GM21367 (cell line): ENCODE data around the gene GAS2L2.
A peak's percentile ranks its signal among the peaks of the same experiment; 100 is the strongest.
"Not testable (repeated sequence)": the region's sequence is repeated elsewhere in the genome, so short reads cannot be mapped to it uniquely, and the experiment has no call there.

ENCODE experiments used
- ATAC-seq: cut with Tn5 transposase; IDR thresholded peaks from one replicate; pipeline ENCODE4 v1.9.1; 2021; ENCODE audit not compliant: unreplicated experiment

GAS2L2 gene

DNA sequence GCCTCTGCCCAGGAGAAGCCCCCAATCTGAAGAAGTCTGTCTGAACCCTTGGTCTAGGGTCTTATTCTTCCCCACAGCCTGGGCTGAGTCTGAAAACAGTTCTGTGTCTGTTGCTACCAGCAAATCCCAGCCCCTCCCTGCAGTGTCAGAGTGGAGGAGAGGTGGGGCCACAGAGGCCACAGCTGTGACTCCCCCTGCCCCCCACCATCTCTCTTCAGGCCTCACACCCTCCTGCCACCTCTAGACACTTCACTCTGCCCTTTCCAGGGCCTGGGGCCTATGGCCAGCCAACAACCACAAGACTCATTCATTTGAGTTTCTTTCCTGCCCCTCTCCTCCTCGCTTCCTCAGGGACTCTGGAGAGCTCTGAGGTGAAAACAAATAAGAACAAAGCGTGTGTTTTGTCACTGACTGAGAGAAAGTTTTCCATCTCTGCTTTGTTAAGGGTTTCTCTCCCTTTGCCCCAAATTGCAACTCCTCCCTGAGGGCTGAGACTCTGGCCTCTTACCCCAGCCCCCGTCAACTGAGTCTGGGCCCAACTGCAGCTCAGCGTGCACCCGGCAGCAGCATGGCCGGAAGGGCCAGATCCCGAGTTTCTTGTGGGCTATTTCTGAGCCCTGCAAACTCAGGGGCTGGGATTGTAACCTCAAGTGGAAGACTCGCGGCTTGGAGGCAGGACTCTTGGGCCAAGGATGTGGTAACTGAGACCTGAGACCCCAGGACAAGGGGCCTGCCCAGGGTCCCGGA is 20.8 kb upstream of the GAS2L2 start:
- no peak for ATAC-seq

GRCh38 chr17:35773129-35773528 is 20.1 kb upstream of the GAS2L2 start:
- no peak for ATAC-seq

DNA sequence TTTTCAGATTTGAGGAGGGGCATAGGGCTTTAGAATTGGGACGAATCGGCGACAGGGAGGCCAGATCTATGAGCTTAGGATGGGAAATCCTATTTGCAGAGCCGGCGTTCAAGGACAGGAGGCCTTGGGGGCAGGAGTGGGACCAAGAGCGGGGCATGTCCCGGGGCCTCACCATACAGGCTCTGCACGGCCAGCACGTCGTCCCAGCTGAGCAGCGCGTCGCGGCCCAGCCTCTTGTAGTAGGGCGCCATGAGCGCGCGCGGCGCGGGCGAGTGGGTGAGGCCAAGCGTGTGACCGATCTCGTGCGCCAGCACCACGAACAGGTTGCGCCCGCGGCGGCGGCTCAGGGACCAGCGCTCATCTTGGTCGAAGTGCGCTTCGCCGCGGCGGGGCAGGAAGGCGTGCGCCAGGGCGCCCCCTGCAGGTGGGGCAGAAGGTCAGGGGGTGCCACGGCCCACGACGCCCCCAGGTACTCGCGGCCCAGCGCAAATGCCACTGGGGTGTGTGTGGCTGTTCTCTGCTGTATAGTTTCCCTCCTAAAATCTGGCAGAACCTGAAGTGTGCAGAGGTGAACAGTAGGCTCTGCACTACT is 17.0 kb upstream of the GAS2L2 start:
- no peak for ATAC-seq

DNA sequence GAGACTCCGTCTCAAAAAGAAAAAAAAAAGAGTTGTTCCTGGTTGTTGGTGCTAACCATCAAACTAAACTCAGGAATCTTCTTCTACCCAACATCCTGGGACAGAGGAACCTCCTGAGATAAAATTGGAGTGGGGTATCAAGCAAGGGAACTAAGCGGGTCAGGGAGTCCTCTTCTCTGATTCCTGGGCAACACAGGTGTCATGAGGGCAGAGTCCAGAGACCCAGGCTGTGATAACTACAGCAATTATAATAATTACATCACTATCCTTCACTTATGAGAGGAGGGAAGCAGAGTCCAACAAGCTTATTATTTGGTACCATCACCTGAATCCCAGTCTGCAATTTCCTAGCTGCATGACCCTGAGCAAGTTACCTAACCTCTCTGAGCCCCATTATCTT is 15.8 kb upstream of the GAS2L2 start:
- ATAC-seq, result no peak

GRCh38 chr17:35766903-35767510 is 14.0 kb upstream of the GAS2L2 start:
- no peak for ATAC-seq

DNA sequence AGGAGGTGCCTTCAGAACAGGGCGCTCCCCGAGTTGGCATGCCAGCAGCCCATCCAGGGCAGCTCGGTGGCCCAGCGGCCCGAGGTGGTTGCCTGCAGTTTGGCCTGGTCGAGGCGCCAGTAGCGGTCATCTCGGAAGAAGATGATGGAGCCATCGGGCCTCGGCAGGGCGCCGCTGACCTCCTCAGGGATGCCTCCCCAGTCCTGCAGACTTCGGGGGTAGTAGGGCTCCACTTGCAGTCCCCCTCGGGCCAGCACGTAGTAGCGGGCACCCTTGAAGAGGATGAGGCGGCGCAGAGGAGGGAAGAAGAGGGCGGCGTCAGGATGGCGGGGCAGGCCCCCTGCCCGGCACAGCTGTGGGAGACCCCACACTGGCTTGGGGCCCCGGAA is 13.4 kb upstream of the GAS2L2 start:
- ATAC-seq, result no peak

GRCh38 chr17:35765756-35766488 is 12.9 kb upstream of the GAS2L2 start:
- ATAC-seq, result no peak

GRCh38 chr17:35765086-35765710 is 12.2 kb upstream of the GAS2L2 start:
- no peak for ATAC-seq

- peak; percentile 72 for ATAC-seq
These were observed 11.3 kb upstream of the GAS2L2 start for GRCh38 chr17:35764123-35764991.

- no peak for ATAC-seq
These were observed 10.7 kb upstream of the GAS2L2 start for GRCh38 chr17:35763767-35764122.

- no peak for ATAC-seq
These were observed 8.6 kb upstream of the GAS2L2 start for GRCh38 chr17:35761601-35762000.

- no peak for ATAC-seq
These were observed 7.5 kb upstream of the GAS2L2 start, which contains the start of gene C17orf50 for GRCh38 chr17:35760587-35760986. Gene C17orf50 (plus strand): TSS chr17:35760887. CDS start chr17:35760942, 55 bp downstream.

DNA sequence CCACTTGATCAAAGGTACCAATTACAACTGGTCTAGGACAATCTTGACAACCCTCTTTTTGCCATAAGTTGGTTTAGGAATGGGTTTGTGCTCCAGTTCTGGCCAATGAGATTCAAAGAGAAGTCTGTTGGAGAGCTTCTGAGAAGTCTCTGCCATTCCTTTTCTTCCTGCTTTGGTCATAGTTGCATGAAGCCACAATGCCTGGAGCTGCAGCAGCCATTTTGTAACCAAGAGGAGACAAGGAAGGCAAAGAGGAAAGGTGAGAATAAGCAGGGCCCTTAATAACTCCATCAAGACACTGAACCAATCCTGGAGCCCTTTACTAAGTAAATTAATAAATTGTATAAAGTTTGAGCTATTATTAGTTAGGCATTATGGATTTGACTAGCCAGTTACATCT is 4.2 kb upstream of the GAS2L2 start:
- ATAC-seq, result no peak

GRCh38 chr17:35752471-35752870 is 568 bp downstream of the GAS2L2 start:
- no peak for ATAC-seq

DNA sequence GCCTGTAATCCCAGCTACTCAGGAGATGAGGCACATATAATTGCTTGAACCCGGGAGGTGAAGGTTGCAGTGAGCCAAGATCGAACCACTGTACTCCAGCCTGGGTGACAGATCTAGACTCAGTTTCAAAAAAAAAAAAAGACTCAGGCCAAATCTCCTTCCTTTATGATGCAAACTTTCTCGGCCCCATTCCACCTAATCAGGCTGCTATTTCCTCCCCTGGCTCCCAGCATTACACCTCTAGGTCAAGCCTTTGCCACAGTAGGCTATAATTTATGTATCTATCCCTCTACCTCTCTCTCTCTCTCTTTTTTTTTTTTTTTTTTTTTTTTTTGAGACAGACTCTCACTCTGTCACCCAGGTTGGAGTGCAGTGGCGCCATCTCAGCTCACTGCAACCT is 1.5 kb downstream of the GAS2L2 start:
- not testable (repeated sequence) for ATAC-seq

GRCh38 chr17:35750526-35751395 is 2.3 kb downstream of the GAS2L2 start:
- ATAC-seq, result no peak

DNA sequence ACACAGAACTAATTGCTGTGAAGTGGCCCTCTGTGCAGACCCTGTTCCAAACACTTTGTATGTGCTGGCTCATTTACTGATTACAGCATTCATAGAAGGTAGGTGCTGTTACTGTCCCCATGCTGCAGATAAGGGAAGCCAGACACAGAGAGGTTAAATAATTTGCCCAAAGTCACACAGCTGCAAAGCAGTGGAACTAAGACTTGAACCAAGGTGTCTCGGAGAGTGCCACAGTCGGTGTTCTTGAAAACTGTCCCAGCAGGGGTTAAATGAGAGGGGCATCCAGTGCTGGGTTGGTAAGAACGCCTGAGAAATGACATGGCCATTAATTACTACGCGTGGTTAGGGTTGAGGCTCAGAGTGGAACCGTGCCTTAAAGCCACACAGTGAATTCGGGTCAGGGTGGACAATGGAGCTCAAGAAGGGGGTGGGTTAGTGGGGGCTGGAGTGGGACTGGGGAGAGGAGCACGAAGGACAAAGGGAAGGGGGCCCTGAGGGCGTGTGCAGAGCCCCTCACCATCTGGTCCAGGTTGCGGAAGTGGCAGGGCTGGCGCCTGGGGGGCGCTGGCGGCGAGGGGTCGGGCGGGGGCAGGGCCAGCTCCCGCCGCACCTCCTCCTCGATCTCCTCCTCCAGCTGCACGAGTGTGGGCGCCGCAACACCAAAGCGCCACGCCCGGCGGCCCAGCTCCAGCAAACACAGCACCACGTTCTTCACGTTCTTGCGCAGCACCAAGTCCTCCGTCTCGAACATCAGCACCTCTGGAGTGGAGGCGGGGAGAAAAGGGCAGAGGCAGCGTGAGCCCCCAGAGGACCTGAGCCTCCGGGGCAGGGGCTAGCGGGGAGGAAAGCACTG is 3.3 kb downstream of the GAS2L2 start:
- ATAC-seq, result no peak

- no peak for ATAC-seq
These were observed 4.1 kb downstream of the GAS2L2 start for GRCh38 chr17:35748979-35749378.
